Muscle of leg (tissue), 11 donors: Measurements from ENCODE around the gene SHC4. TPM values are rescaled to one million over a fixed set of nuclear protein-coding genes. Genes with fewer than 3 reads are reported as not detected.

ENCODE experiments used
- DNase-seq: peaks from one replicate; pipeline ENCODE4 v3.0.0; 2013
- H3K27ac ChIP-seq: one replicate; pipeline ENCODE4 v1.5.1; 2013; ENCODE audit warnings: mild to moderate bottlenecking, low read length, control low read depth
- H3K27me3 ChIP-seq: one replicate; pipeline ENCODE4 v1.6.1; 2013; ENCODE audit warnings: low read length; ENCODE audit not compliant: control insufficient read depth, insufficient read depth
- H3K36me3 ChIP-seq: one replicate; pipeline ENCODE4 v1.6.1; 2013; ENCODE audit warnings: low read length; ENCODE audit not compliant: control insufficient read depth, insufficient read depth
- H3K4me1 ChIP-seq: one replicate; pipeline ENCODE4 v1.6.1; 2013; ENCODE audit warnings: low read length; ENCODE audit not compliant: control insufficient read depth, insufficient read depth
- H3K4me3 ChIP-seq: one replicate; pipeline ENCODE4 v1.5.1; 2013; ENCODE audit warnings: low read length, control low read depth
- H3K9me3 ChIP-seq: replicated peaks from 2 replicates; pipeline ENCODE4 v1.6.1; 2013; ENCODE audit warnings: low read depth, low read length; ENCODE audit not compliant: control insufficient read depth
- WGBS: methylation state at CpG from one replicate; pipeline ENCODE4 v1.1.5; 2013; ENCODE audit warnings: missing lambda C conversion rate; ENCODE audit not compliant: insufficient coverage; 5-methylcytosine and 5-hydroxymethylcytosine counted together
- polyA plus RNA-seq, 8 donors: library from polyadenylated mRNA; unstranded; fragments of 120-200 nt; gene quantifications; one replicate each; pipeline versions ENCODE4 v1.2.1 to v1.2.3, GENCODE V29; 2013; ENCODE audit warnings: inconsistent platforms in 1 of 8, low replicate concordance in 1 of 8; ENCODE audit not compliant: insufficient read length in 8 of 8, insufficient read depth in 1 of 8
- total RNA-seq: library from RNA; stranded (reverse); fragments of 120-200 nt; gene quantifications from one replicate; pipeline ENCODE4 v1.2.4, GENCODE V29; 2013

Gene SHC4
- total and polyA plus RNA-seq, 9 donors: 1.3 to 3.0 (median 2.0) TPM

DNA sequence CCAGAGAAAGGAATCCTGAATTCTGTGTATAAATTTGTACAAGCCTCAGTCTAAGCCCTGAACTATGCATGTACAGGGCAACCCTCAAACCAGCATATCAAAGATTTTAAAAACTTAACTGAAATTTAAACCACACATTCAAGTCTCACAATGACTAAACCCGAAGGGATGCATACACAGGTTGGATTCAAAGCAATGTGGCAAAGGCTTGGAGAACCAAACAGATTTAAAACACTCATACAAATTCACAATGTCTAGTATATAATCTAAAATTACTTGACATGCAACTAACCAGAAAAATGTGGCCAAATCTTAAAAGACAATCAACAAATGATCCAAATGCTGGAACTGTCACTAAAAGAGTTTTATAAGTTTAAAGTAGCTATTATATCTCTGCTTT lies 189.2 kb downstream of the SHC4 start:
- no CpG with 5 or more reads among the region's 1 CpG for WGBS
- DNase-seq: no peak
- H3K27ac ChIP-seq: no peak overlapping the region

More for the DNA sequence above, 189.2 kb downstream of the SHC4 start:
- no peak overlapping the region for H3K4me3 ChIP-seq
- H3K4me1 ChIP-seq: no peaks in the 10 kb centered on the region
- no peaks in the 10 kb centered on the region for H3K36me3 ChIP-seq
- no peaks in the 10 kb centered on the region for H3K27me3 ChIP-seq
- H3K9me3 ChIP-seq: no peaks in the 10 kb centered on the region

Other genes with a start within 250 kb of the SHC4 start
- gene CEP152, start 152.8 kb downstream of the SHC4 start, total RNA-seq: 3.8 TPM
- 1 to 10 TPM; 2.6 to 5.3 (median 3.5) TPM for gene CEP152, start 152.8 kb downstream of the SHC4 start, polyA plus RNA-seq
- gene EID1, start 85.8 kb downstream of the SHC4 start, total RNA-seq: 269 TPM
- gene EID1, start 85.8 kb downstream of the SHC4 start, polyA plus RNA-seq: 100 to 1,000 TPM; 225 to 371 (median 311) TPM
- 29.0 TPM for gene SECISBP2L, start 82.5 kb upstream of the SHC4 start, total RNA-seq
- gene SECISBP2L, start 82.5 kb upstream of the SHC4 start, polyA plus RNA-seq: 10 to 100 TPM; 18.3 to 35.2 (median 24.2) TPM
- 70.4 TPM for gene COPS2, start 191.7 kb upstream of the SHC4 start, total RNA-seq
- gene COPS2, start 191.7 kb upstream of the SHC4 start, polyA plus RNA-seq: 100 to 1,000 TPM in 1 of 8 donors, 10 to 100 TPM in 7; 82.9 to 102 (median 91.0) TPM
- gene GALK2, start 206.3 kb upstream of the SHC4 start, total RNA-seq: 26.5 TPM
- gene GALK2, start 206.3 kb upstream of the SHC4 start, polyA plus RNA-seq: 10 to 100 TPM; 13.4 to 21.1 (median 15.1) TPM